ENCODE data around the gene RAPSN.

GRCh38 chr11:47441421-47441820, 7.5 kb downstream of the RAPSN start:
- TF ChIP-seq POLR2A (IDR thresholded peaks at IDR 0.05; ENCODE audit: low read depth) = no peak
- no peak for TF ChIP-seq CTCF (IDR thresholded peaks at IDR 0.05)
- TF ChIP-seq POLR2AphosphoS5 (IDR thresholded peaks at IDR 0.05) = no peak
- TF ChIP-seq EP300 (IDR thresholded peaks at IDR 0.05) = no peak

All from esophagus muscularis mucosa (tissue), 4 donors.